Liver (tissue), 9 donors: ENCODE measurements around the gene MEN1. TPM values are rescaled to one million over a fixed set of nuclear protein-coding genes. Genes with fewer than 3 reads are reported as not detected.

Experiments used
- DNase-seq: peaks from one replicate; pipeline ENCODE4 v3.0.0-alpha.2; 2017; ENCODE audit warnings: low spot score
- H3K27ac ChIP-seq, 2 donors: one replicate each; pipeline ENCODE4 v1.7.0; 2013; ENCODE audit warnings: inconsistent platforms in 2 of 2, low read length in 2 of 2, control low read depth in 1 of 2, low read depth in 1 of 2, mild to moderate bottlenecking in 1 of 2
- H3K27me3 ChIP-seq, 4 donors: one replicate each; pipeline versions ENCODE4 v1.6.1 to v1.7.0; 2013; ENCODE audit warnings: low read length in 3 of 4, inconsistent platforms in 1 of 4, mild to moderate bottlenecking in 1 of 4, moderate library complexity in 1 of 4; ENCODE audit not compliant: control insufficient read depth in 4 of 4, insufficient read depth in 4 of 4
- H3K36me3 ChIP-seq, 4 donors: one replicate each; pipeline versions ENCODE4 v1.6.1 to v1.7.0; 2013; ENCODE audit warnings: low read length in 3 of 4, mild to moderate bottlenecking in 3 of 4, low read depth in 1 of 4, moderate library complexity in 1 of 4; ENCODE audit not compliant: control insufficient read depth in 4 of 4, insufficient read depth in 3 of 4
- H3K4me1 ChIP-seq, 4 donors: one replicate each; pipeline versions ENCODE4 v1.6.1 to v1.7.0; 2013; ENCODE audit warnings: low read length in 3 of 4, mild to moderate bottlenecking in 3 of 4, moderate library complexity in 1 of 4; ENCODE audit not compliant: control insufficient read depth in 4 of 4, insufficient read depth in 4 of 4
- H3K4me3 ChIP-seq, 3 donors: one replicate each; pipeline versions ENCODE4 v1.6.1 to v1.7.0; 2013; ENCODE audit warnings: low read length in 3 of 3, control low read depth in 1 of 3, low read depth in 1 of 3, mild to moderate bottlenecking in 1 of 3
- H3K9ac ChIP-seq, 2 donors: one replicate each; pipeline ENCODE4 v1.7.0; 2013; ENCODE audit warnings: low read length in 2 of 2, mild to moderate bottlenecking in 2 of 2, moderate library complexity in 2 of 2, control low read depth in 1 of 2, low read depth in 1 of 2
- H3K9me3 ChIP-seq, 4 donors: one replicate each; pipeline versions ENCODE4 v1.6.1 to v1.7.0; 2013; ENCODE audit warnings: low read length in 3 of 4; ENCODE audit not compliant: control insufficient read depth in 4 of 4
- ATF3 ChIP-seq: IDR thresholded peaks from 2 replicates; pipeline ENCODE4 v1.6.1; 2016; ENCODE audit warnings: antibody characterized with exemption
- EGR1 ChIP-seq, 2 donors: IDR thresholded peaks; 2 replicates each; pipeline ENCODE4 v1.6.1; 2016 to 2018; ENCODE audit warnings: antibody characterized with exemption in 2 of 2, low read depth in 2 of 2
- FOXA1 ChIP-seq: IDR thresholded peaks from 2 replicates; pipeline ENCODE4 v1.6.1; 2016; ENCODE audit warnings: antibody characterized with exemption
- FOXA2 ChIP-seq: IDR thresholded peaks from 2 replicates; pipeline ENCODE4 v1.6.1; 2016; ENCODE audit warnings: antibody characterized with exemption
- GABPA ChIP-seq, 2 donors: IDR thresholded peaks in 1 of 2; conservative IDR thresholded peaks in 1 of 2; 2 replicates each; pipeline ENCODE4 v1.6.1; 2016; ENCODE audit warnings: antibody characterized with exemption in 2 of 2, mild to moderate bottlenecking in 1 of 2, moderate library complexity in 1 of 2
- HNF4A ChIP-seq, 2 donors: conservative IDR thresholded peaks; 2 replicates each; pipeline ENCODE4 v1.6.1; 2016; ENCODE audit warnings: antibody characterized with exemption in 2 of 2, mild to moderate bottlenecking in 2 of 2
- HNF4G ChIP-seq: IDR thresholded peaks from 2 replicates; pipeline ENCODE4 v1.6.1; 2016; ENCODE audit warnings: antibody characterized with exemption
- JUND ChIP-seq, 2 donors: IDR thresholded peaks; 2 replicates each; pipeline ENCODE4 v1.6.1; 2016; ENCODE audit warnings: antibody characterized with exemption in 2 of 2
- MAX ChIP-seq: IDR thresholded peaks from 2 replicates; pipeline ENCODE4 v1.6.1; 2016; ENCODE audit warnings: antibody characterized with exemption
- NR2F2 ChIP-seq: IDR thresholded peaks from 2 replicates; pipeline ENCODE4 v1.6.1; 2016; ENCODE audit warnings: antibody characterized with exemption
- RAD21 ChIP-seq, 2 donors: IDR thresholded peaks; 2 replicates each; pipeline ENCODE4 v1.6.1; 2016; ENCODE audit warnings: antibody characterized with exemption in 2 of 2, mild to moderate bottlenecking in 2 of 2
- REST ChIP-seq: IDR thresholded peaks from 2 replicates; pipeline ENCODE4 v1.6.1; 2016; ENCODE audit warnings: antibody characterized with exemption, mild to moderate bottlenecking
- RXRA ChIP-seq, 2 donors: IDR thresholded peaks; 2 replicates each; pipeline ENCODE4 v1.6.1; 2017 to 2018; ENCODE audit warnings: antibody characterized with exemption in 2 of 2, mild to moderate bottlenecking in 1 of 2
- SP1 ChIP-seq: IDR thresholded peaks from 2 replicates; pipeline ENCODE4 v1.6.1; 2018; ENCODE audit warnings: antibody characterized with exemption, mild to moderate bottlenecking
- TAF1 ChIP-seq: conservative IDR thresholded peaks from 2 replicates; pipeline ENCODE4 v1.6.1; 2016; ENCODE audit warnings: antibody characterized with exemption, mild to moderate bottlenecking
- YY1 ChIP-seq: IDR thresholded peaks from 2 replicates; pipeline ENCODE4 v1.6.1; 2016; ENCODE audit warnings: antibody characterized with exemption, mild to moderate bottlenecking
- ZBTB33 ChIP-seq: IDR thresholded peaks from 2 replicates; pipeline ENCODE4 v1.6.1; 2016; ENCODE audit warnings: antibody characterized with exemption
- WGBS: extraction: QIAGEN DNeasy Blood & Tissue Kit; methylation state at CpG from one replicate; pipeline ENCODE4 v1.1.7; 2013; 5-methylcytosine and 5-hydroxymethylcytosine counted together
- polyA plus RNA-seq, 2 donors: library from polyadenylated mRNA; stranded (reverse) in 1 of 2; unstranded in 1 of 2; fragments of 200-250 nt in 1 of 2; fragments of >200 nt in 1 of 2; fragmentation: Nextera tagmentation in 1 of 2; extraction: Ambion mirVana in 1 of 2; gene quantifications; one replicate each; pipeline versions ENCODE4 v1.2.1 to v1.2.3, GENCODE V29; 2013 to 2015
- total RNA-seq, 2 donors: library from RNA; depleted of rRNA; stranded (reverse); fragments of >200 nt; gene quantifications; one replicate each; pipeline ENCODE4 v1.2.3, GENCODE V29; 2014
- donor health status: healthy.
- donor health status: healthy.
- donor health status: healthy.
- donor health status: healthy.
- donor health status: healthy.

Gene MEN1
- total and polyA plus RNA-seq, 4 donors, result 9.0 to 15.1 (median 13.4) TPM

- DNase-seq, result no peak
- Histone ChIP-seq H3K9ac (no peak overlapping the region), H3K4me3 (no peak overlapping the region), H3K27ac (no peak overlapping the region), H3K4me1 (peaks cover 3 to 28% (median 16%) of the 10 kb centered on the region in 4 donors), H3K9me3 (no peaks in the 10 kb centered on the region), H3K36me3 (peaks cover 38 to 93% (median 85%) of the 10 kb centered on the region in 4 donors), H3K27me3 (no peaks in the 10 kb centered on the region)
- no peak for TF ChIP-seq JUND (IDR thresholded peaks at IDR 0.05)
- no peak for TF ChIP-seq MAX
- TF ChIP-seq RAD21 (IDR thresholded peaks at IDR 0.05), result no peak
- TF ChIP-seq REST, result no peak
- no peak for TF ChIP-seq GABPA (IDR thresholded peaks at IDR 0.05 in 1 of 2, conservative IDR thresholded peaks at IDR 0.05 in 1 of 2)
- no peak for TF ChIP-seq NR2F2
- TF ChIP-seq EGR1 (IDR thresholded peaks at IDR 0.05; ENCODE audit: low read depth in 2 of 2), result no peak
- no peak for TF ChIP-seq YY1
- no peak for TF ChIP-seq FOXA1
- no peak for TF ChIP-seq TAF1
- TF ChIP-seq RXRA (IDR thresholded peaks at IDR 0.05), result no peak
- no peak for TF ChIP-seq ATF3
- TF ChIP-seq SP1, result no peak
- TF ChIP-seq HNF4G, result no peak
- TF ChIP-seq HNF4A (conservative IDR thresholded peaks at IDR 0.05), result no peak
- no peak for TF ChIP-seq ZBTB33
- 87% methylated on average over 2 of the region's 2 CpGs for WGBS
Measured at GRCh38 chr11:64771861-64772260, 38.5 kb downstream of the MEN1 start.

- no peak overlapping the region for H3K27ac ChIP-seq
- 96% methylated on average over 12 of the region's 12 CpGs for WGBS
- peaks cover 0 to 13% (median 4%) of the 10 kb centered on the region in 4 donors for H3K4me1 ChIP-seq
- H3K36me3 ChIP-seq, result peaks cover 41 to 93% (median 77%) of the 10 kb centered on the region in 4 donors
- DNase-seq, result no peak
- H3K27me3 ChIP-seq, result no peaks in the 10 kb centered on the region
- no peak overlapping the region for H3K4me3 ChIP-seq
- no peaks in the 10 kb centered on the region for H3K9me3 ChIP-seq
- H3K9ac ChIP-seq, result no peak overlapping the region
- TF ChIP-seq JUND (IDR thresholded peaks at IDR 0.05) (no peak), FOXA1 (no peak), YY1 (no peak), HNF4A (conservative IDR thresholded peaks at IDR 0.05) (no peak), ATF3 (no peak), REST (no peak), HNF4G (no peak), MAX (no peak), RXRA (IDR thresholded peaks at IDR 0.05) (no peak), RAD21 (IDR thresholded peaks at IDR 0.05) (no peak), GABPA (IDR thresholded peaks at IDR 0.05 in 1 of 2, conservative IDR thresholded peaks at IDR 0.05 in 1 of 2) (no peak), FOXA2 (no peak), SP1 (no peak), NR2F2 (no peak), EGR1 (IDR thresholded peaks at IDR 0.05; ENCODE audit: low read depth in 2 of 2) (no peak), ZBTB33 (no peak)
Measured at GRCh38 chr11:64770120-64770519, 40.2 kb downstream of the MEN1 start.
